BLaER1 treated with 17β-estradiol and CSF1 and Interleukin-3, amounts not matched to agents 10 nM and 100 nM (cell line): ENCODE results near the gene TGFBR3L.
"Not testable (repeated sequence)": the region's sequence is repeated elsewhere in the genome, so short reads cannot be mapped to it uniquely, and the experiment has no call there.

Experiments
- H3K27ac ChIP-seq, 11 experiments: shearing (Covaris generic); formaldehyde crosslinking; 2 replicates each; pipeline ENCODE4 v1.8.1; 2022
- H3K27me3 ChIP-seq, 11 experiments: shearing (Covaris generic); formaldehyde crosslinking; 2 replicates each; pipeline ENCODE4 v1.8.1; 2022
- H3K36me3 ChIP-seq, 11 experiments: shearing (Covaris generic); formaldehyde crosslinking; 2 replicates each; pipeline ENCODE4 v1.8.1; 2022
- H3K4me1 ChIP-seq, 10 experiments: shearing (Covaris generic); formaldehyde crosslinking; 2 replicates each; pipeline ENCODE4 v1.8.1; 2022
- H3K4me2 ChIP-seq, 11 experiments: shearing (Covaris generic); formaldehyde crosslinking; 2 replicates each; pipeline ENCODE4 v1.8.1; 2022
- H3K4me3 ChIP-seq, 10 experiments: shearing (Covaris generic); formaldehyde crosslinking; 2 replicates each; pipeline ENCODE4 v1.8.1; 2022
- H3K9ac ChIP-seq, 11 experiments: shearing (Covaris generic); formaldehyde crosslinking; 2 replicates each; pipeline ENCODE4 v1.8.1; 2022
- H3K9me3 ChIP-seq, 11 experiments: shearing (Covaris generic); formaldehyde crosslinking; replicated peaks in 1 of 11; 2 replicates each; pipeline ENCODE4 v1.8.1; 2022
- H4K20me1 ChIP-seq, 11 experiments: shearing (Covaris generic); formaldehyde crosslinking; 2 replicates each; pipeline ENCODE4 v1.8.1; 2022
- Cebpa-rat ChIP-seq, 11 experiments: shearing (Covaris generic); IDR thresholded peaks; 2 replicates each; pipeline ENCODE4 v1.8.1; 2022

TGFBR3L gene

DNA sequence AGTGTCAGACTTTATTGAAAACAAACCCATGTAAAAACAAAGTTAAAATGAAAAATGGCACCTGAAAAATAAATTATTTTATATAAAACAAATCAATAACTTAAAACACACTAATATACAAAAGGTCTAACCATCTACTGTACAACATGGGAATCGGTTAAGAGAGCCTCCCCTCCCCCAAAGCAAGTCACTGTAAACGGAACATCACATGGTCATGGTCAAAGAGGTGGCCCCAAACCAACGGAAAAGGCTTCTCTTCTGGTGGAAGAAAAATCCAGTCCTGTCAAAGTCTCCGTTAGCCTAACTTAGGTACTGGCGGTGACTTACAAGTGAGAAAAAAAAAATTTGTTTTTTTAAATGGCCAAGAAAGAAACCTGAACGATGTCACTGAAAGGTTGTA lies 44.6 kb downstream of the TGFBR3L start:
- no peak overlapping the region for H3K4me3 ChIP-seq
- peaks cover 57 to 78% (median 66%) of the 10 kb centered on the region in 11 experiments for H3K36me3 ChIP-seq
- no peak for TF ChIP-seq Cebpa-rat (IDR thresholded peaks at IDR 0.05)

DNA sequence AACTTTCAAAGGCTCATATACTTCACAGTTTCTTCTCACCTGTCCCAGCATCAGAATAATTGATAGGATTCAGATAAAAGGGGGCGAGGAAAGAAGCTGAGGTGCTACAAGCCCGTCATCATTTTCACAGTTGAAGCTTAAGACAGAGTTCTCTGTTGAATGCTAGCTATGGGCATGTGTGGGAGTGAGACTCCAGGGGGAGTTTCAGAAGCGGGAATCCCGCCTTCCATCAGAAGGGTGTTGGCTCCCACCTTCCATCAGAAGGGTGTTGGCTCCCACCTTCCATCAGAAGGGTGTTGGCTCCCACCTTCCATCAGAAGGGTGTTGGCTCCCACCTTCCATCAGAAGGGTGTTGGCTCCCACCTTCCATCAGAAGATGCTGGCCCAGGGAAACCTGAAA lies 46.5 kb downstream of the TGFBR3L start:
- Histone ChIP-seq H4K20me1 (peaks cover 0 to 80% (median 29%) of the 10 kb centered on the region in 11 experiments; a peak in 13 of 22 replicates), H3K36me3 (peaks cover 75 to 93% (median 85%) of the 10 kb centered on the region in 11 experiments), H3K4me1 (peaks cover 0 to 24% (median 17%) of the 10 kb centered on the region in 10 experiments; a peak in 18 of 20 replicates)
- H3K27me3 ChIP-seq, H3K9me3 ChIP-seq, H3K9ac ChIP-seq, H3K4me2 ChIP-seq, H3K4me3 ChIP-seq, H3K27ac ChIP-seq: not testable (repeated sequence)

More for the DNA sequence above, 44.6 kb downstream of the TGFBR3L start:
- H3K9ac ChIP-seq: peak overlapping the region in 1 of 11 experiments; percentile 5; a peak in 1 of 22 replicates
- H3K4me1 ChIP-seq: peaks cover 0 to 26% (median 17%) of the 10 kb centered on the region in 10 experiments; a peak in 18 of 20 replicates
- H3K4me2 ChIP-seq: peak overlapping the region in 4 of 11 experiments; percentile 3 to 47 (median 13); a peak in 3 of 22 replicates
- H3K27ac ChIP-seq: 0 out of 22 replicates have a peak overlapping the region, but pooled peaks of 1 of the 11 experiments have one; percentile 3
- H3K27me3 ChIP-seq: no peaks in the 10 kb centered on the region
- H4K20me1 ChIP-seq: peaks cover 0 to 61% (median 19%) of the 10 kb centered on the region in 11 experiments; a peak in 12 of 22 replicates
- no peaks in the 10 kb centered on the region for H3K9me3 ChIP-seq

DNA sequence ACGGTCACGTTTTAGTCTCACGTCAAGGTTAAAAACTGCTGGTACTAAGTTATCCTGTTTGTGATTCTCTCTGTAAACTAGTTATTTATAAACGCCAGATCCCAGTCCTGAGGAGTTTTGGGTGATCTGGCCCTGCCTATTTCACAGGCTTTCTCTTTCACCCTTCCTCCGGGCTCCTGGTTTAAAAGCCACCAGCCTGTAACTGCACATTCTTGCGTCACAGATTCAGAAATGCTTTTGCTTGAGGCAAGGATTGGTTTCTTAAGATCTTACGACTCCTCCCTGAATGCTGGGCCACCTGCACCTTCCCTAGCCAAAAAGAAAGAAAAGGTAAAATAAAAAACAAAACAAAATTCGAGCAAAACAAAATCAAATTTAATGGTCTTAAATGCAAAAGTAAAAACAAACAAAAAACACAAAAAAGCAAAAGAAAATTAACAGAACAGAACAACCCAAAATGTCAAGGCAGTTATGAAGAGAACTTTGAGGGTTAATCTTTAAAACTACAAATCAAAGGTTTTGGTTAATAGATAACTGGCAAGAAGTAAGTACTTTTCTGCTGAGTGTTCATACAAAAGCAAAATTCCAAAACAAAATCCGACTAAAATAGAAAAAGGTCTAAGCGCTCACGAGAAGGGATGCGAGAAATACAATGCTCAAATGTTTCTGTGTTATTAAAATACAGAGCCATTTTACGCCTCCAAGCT lies 47.4 kb downstream of the TGFBR3L start:
- Histone ChIP-seq H3K9ac (no peak overlapping the region), H3K27ac (no peak overlapping the region; a peak in 1 of 22 replicates)

DNA sequence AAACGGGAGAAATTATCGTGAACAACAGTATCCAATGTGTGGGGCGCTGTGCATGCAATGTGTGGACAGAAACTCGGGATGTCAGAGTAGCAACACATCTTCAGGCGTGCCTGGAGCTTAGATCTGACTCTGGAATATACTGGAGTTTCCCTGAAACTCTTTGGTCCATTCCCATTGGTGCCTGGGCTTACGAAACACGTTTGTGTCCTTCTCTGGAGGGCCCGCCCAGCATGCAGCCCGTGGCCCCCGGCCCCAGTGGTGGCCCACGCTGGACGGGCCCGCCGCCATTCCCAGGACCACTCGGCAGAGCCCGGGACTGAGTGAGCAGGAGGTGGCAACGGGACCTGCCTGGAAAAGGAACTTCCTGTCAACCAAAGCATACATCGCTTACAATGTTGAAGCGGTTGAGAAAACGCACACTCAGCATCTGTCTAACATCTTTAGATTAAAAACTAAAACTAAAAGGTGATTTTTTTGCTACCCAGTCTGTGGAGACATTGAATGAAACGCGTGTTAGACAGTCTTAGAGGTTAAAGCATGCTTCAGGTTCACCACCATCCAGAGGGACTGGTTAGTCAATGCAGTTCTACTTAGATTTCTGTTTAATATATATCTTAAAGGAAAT lies 48.1 kb downstream of the TGFBR3L start:
- Histone ChIP-seq H3K4me2 (no peak overlapping the region), H3K36me3 (peaks cover 90 to 99% (median 94%) of the 10 kb centered on the region in 11 experiments), H4K20me1 (peaks cover 0 to 91% (median 36%) of the 10 kb centered on the region in 11 experiments; a peak in 14 of 22 replicates)

More for the DNA sequence above, 47.4 kb downstream of the TGFBR3L start:
- Histone ChIP-seq H3K27me3 (no peaks in the 10 kb centered on the region), H3K4me1 (peaks cover 0 to 24% (median 17%) of the 10 kb centered on the region in 10 experiments; a peak in 18 of 20 replicates), H3K36me3 (peaks cover 85 to 98% (median 92%) of the 10 kb centered on the region in 11 experiments), H3K4me2 (no peak overlapping the region), H3K9me3 (no peaks in the 10 kb centered on the region), H4K20me1 (peaks cover 0 to 89% (median 38%) of the 10 kb centered on the region in 11 experiments; a peak in 14 of 22 replicates), H3K4me3 (no peak overlapping the region)
- TF ChIP-seq Cebpa-rat (IDR thresholded peaks at IDR 0.05): peak in 2 of 11 experiments; percentile 27 to 64; a peak in 3 of 22 replicates

DNA sequence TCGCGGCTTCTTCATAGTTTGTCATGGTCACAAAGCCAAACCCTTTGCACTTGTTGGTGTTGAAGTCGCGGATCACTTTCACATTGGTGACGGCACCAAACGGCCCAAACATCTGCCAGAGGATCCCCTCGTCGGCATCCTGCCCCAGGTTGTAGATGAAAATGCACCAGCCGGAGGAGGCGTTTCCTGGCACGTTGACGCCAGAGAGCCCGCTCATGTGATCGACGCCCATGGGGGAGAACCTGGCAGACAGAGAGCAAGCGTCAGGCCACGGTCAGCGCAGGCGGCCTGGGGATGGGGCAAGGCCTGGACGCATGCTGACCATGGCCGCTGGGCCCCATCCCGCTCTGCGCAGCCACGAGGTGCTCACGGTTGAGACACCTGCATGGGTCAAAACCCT lies 48.9 kb downstream of the TGFBR3L start:
- TF ChIP-seq Cebpa-rat (IDR thresholded peaks at IDR 0.05): no peak
- peaks cover 91 to 99% (median 94%) of the 10 kb centered on the region in 11 experiments for H3K36me3 ChIP-seq
- H3K9ac ChIP-seq: no peak overlapping the region
- peaks cover 0 to 13% (median 9%) of the 10 kb centered on the region in 10 experiments; a peak in 13 of 20 replicates for H3K4me1 ChIP-seq
- H4K20me1 ChIP-seq: peaks cover 0 to 92% (median 36%) of the 10 kb centered on the region in 11 experiments; a peak in 16 of 22 replicates
- no peak overlapping the region for H3K4me3 ChIP-seq
- no peak overlapping the region for H3K27ac ChIP-seq
- no peak overlapping the region for H3K4me2 ChIP-seq
- H3K9me3 ChIP-seq: no peaks in the 10 kb centered on the region
- H3K27me3 ChIP-seq: no peaks in the 10 kb centered on the region

More for the DNA sequence above, 48.1 kb downstream of the TGFBR3L start:
- H3K27me3 ChIP-seq: no peaks in the 10 kb centered on the region
- H3K27ac ChIP-seq: no peak overlapping the region
- H3K9me3 ChIP-seq: no peaks in the 10 kb centered on the region
- peaks cover 0 to 19% (median 11%) of the 10 kb centered on the region in 10 experiments; a peak in 16 of 20 replicates for H3K4me1 ChIP-seq
- H3K9ac ChIP-seq: no peak overlapping the region
- H3K4me3 ChIP-seq: no peak overlapping the region
- no peak for TF ChIP-seq Cebpa-rat (IDR thresholded peaks at IDR 0.05)

DNA sequence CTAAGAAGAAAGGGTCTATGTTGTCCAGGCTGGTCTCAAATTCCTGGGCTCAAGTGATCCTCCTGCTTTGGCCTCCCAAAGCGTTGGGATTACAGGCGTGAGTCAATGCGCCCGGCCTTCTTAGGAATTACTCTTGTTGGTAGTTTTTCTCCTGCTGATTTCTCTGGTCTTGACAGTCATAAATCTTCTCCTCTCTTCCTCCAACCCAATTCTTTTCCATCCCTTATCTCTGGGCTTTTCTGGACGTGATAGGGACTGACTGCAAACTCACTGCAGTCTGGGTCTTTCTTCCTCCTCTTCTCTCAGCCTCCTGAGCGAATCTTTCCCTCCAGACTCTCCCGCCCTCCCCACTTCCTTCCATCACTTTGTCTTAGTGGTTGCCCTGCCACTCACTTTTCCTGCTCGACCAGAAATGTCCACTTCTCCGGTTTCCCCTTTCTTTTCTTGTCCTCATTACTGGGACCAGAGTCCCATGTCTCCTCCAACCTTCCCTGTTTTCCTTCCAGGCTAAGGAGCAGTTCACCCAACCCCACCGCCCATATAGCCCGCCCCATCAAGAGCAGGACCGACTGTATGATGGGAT lies 50.7 kb downstream of the TGFBR3L start:
- no peaks in the 10 kb centered on the region for H3K27me3 ChIP-seq
- TF ChIP-seq Cebpa-rat (IDR thresholded peaks at IDR 0.05): no peak
- H3K36me3 ChIP-seq: peaks cover 92 to 100% (median 100%) of the 10 kb centered on the region in 11 experiments
- no peak overlapping the region for H3K27ac ChIP-seq
- H3K4me3 ChIP-seq: no peak overlapping the region
- H4K20me1 ChIP-seq: peaks cover 0 to 98% (median 51%) of the 10 kb centered on the region in 11 experiments; a peak in 19 of 22 replicates
- H3K4me2 ChIP-seq: no peak overlapping the region
- no peaks in the 10 kb centered on the region for H3K9me3 ChIP-seq
- no peaks in the 10 kb centered on the region for H3K4me1 ChIP-seq
- H3K9ac ChIP-seq: 0 out of 22 replicates have a peak overlapping the region, but pooled peaks of 1 of the 11 experiments have one; percentile 4

DNA sequence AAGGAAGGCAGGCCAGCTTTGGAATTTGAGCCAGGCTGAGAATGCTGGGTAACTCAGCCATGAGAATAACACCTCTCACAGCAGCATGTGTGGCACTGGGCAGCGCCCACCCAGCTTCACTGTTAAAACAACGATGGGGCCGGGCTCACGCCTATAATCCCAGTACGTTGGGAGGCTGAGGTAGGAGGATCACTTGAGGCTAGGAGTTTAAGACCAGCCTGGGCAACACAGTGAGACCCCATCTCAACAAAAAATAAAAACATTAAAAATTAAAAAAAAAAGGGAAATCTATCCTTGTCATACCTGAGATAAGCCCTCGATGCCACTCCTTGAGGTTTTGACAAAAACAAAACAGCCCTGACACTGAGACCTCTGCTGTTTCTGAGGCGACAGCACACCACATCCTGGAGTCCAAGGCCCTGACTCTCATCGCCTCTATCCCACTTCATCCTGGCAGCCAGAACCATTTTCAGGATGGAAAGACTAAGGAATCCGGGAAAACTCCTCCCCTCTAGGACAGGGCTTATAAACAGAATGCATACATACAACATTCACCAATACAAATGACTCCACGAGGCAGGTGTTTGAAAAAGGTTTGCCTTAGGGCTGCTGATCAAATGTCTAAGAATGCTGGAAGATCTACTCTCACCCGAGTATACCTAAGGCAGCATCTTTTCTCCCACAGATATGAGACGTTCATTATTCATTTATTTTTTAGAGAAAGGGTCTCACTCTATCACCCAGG lies 51.5 kb downstream of the TGFBR3L start:
- TF ChIP-seq Cebpa-rat (IDR thresholded peaks at IDR 0.05): no peak
- H4K20me1 ChIP-seq: peaks cover 3 to 98% (median 59%) of the 10 kb centered on the region in 11 experiments; a peak in 21 of 22 replicates
- H3K9me3 ChIP-seq: no peaks in the 10 kb centered on the region
- H3K4me1 ChIP-seq: no peaks in the 10 kb centered on the region
- no peak overlapping the region for H3K9ac ChIP-seq
- H3K4me2 ChIP-seq: no peak overlapping the region
- H3K27me3 ChIP-seq: no peaks in the 10 kb centered on the region
- no peak overlapping the region for H3K4me3 ChIP-seq
- no peak overlapping the region for H3K27ac ChIP-seq
- peaks cover 87 to 100% (median 100%) of the 10 kb centered on the region in 11 experiments for H3K36me3 ChIP-seq
